HL-60/S4 treated with retinoic acid at 250 ng/mL for 4 days and 3 days (cell line): ENCODE measurements around the gene LTO1.

ENCODE experiments used
- in situ Hi-C: fragments of 300-500 bp; cut with MboI; formaldehyde crosslinking; loops from 2 replicates; pipeline ENCODE4 v1.7.0; 2022; ENCODE audit warnings: low sequenced_read_pairs

Gene LTO1

DNA sequence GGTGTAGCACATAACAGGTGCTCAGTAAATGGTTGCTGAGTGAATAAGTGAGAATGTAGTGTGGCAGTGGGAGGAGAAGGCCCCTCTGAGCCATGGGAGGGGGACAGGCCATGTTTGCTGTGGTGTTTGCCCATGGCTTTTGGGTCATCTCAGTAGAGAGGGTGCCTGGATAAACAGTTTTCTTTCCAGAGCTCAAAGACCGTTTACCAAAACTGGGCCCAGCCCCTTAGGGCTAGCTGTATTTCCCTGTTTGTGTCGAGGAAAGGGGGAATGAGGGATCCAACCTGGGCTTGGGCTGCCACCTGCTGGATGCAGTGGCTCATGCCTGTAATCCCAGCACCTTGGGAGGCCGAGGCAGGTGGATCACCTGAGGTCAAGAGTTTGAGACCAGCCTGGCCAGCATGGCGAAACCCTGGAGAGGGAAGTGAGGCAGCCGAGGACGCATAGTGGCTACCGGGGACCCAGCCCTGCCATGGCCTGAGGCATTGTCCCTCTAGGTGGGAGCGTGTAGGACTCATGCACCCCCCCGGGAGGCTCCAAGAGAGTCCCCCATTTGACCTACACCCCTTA lies 8.7 kb upstream of the LTO1 start:
- in situ Hi-C loops, result loop anchor here (10.0 kb wide), 1 partner anchor 211 kb away; no protein-coding TSS in a partner anchor

GRCh38 chr11:69682681-69683326 lies 7.7 kb upstream of the LTO1 start:
- in situ Hi-C loops, result loop anchor here (10.0 kb wide), 1 partner anchor 212 kb away; no protein-coding TSS in a partner anchor

- in situ Hi-C loops, result loop anchor here (10.0 kb wide), 1 partner anchor 213 kb away; no protein-coding TSS in a partner anchor
Observed at GRCh38 chr11:69682221-69682620, 7.1 kb upstream of the LTO1 start.

- in situ Hi-C loops, result loop anchor here (10.0 kb wide), 1 partner anchor 214 kb away; no protein-coding TSS in a partner anchor
Observed at GRCh38 chr11:69680688-69681087, 5.5 kb upstream of the LTO1 start.

- in situ Hi-C loops, result no loop called here
Observed at GRCh38 chr11:69677749-69678148, 2.6 kb upstream of the LTO1 start.

GRCh38 chr11:69674267-69674885 lies 777 bp downstream of the LTO1 start:
- in situ Hi-C loops, result loop anchor here (25.0 kb wide), 1 partner anchor 1037 kb away; no protein-coding TSS in a partner anchor

DNA sequence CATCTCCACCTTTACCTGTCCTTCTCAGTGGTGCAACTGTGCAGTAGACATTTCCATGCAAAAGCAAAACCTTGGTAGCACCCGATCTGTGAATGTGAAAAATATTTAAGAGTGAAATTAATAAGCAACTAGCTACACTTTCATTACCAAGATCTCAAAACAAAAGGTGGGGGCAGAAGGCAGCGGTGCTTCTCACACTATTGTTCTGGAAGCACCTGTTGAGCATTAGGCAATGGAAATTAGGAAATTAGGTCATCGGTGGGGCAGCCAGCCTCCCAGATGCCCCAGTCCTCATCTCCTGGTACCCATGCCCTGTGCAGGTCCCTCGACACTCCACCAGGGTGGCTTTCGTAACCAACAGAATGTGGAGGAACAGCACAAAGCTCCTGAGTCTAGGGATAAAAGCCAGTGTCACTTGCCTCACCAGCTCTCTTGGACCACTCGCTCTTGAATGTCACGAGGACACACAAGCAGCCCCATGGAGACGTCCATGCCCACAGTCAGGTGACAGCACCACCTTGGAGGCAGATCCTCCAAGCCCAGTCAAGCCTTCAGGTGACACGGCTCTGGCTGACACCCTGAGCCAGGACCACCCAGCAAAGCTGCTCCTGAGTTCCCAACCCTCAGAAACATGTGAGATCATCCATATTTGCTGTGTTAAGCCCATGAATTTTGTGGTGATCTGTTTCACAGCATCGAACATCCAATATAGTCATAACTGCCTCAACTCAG lies 3.3 kb downstream of the LTO1 start:
- in situ Hi-C loops, result loop anchor here (25.0 kb wide), 1 partner anchor 1035 kb away; no protein-coding TSS in a partner anchor

- in situ Hi-C loops, result loop anchor here (25.0 kb wide), 1 partner anchor 1033 kb away; no protein-coding TSS in a partner anchor
Observed at GRCh38 chr11:69670158-69670845, 4.9 kb downstream of the LTO1 start.

DNA sequence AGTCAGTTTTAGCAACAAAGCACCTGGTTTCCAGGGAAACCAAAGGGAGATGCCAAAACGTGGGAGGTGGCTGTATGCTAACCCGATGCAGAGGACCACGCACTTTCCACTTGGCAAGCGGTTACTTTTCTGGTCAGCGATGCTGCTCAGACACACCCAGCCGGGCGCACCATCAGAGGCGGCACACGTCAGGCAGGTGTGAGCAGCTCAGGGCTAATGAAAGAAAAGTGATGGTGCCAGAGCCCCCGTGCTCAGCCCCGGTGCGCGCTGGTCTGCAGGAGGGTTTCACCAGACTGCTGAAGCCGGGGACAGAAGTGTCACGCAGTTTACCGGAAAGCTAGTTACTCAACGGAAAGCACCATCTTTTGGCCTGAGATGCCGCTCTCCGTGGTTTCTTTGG lies 5.7 kb downstream of the LTO1 start:
- in situ Hi-C loops, result loop anchor here (5.0 to 25.0 kb wide), 2 partner anchors 562 to 1032 kb away; no protein-coding TSS in a partner anchor

DNA sequence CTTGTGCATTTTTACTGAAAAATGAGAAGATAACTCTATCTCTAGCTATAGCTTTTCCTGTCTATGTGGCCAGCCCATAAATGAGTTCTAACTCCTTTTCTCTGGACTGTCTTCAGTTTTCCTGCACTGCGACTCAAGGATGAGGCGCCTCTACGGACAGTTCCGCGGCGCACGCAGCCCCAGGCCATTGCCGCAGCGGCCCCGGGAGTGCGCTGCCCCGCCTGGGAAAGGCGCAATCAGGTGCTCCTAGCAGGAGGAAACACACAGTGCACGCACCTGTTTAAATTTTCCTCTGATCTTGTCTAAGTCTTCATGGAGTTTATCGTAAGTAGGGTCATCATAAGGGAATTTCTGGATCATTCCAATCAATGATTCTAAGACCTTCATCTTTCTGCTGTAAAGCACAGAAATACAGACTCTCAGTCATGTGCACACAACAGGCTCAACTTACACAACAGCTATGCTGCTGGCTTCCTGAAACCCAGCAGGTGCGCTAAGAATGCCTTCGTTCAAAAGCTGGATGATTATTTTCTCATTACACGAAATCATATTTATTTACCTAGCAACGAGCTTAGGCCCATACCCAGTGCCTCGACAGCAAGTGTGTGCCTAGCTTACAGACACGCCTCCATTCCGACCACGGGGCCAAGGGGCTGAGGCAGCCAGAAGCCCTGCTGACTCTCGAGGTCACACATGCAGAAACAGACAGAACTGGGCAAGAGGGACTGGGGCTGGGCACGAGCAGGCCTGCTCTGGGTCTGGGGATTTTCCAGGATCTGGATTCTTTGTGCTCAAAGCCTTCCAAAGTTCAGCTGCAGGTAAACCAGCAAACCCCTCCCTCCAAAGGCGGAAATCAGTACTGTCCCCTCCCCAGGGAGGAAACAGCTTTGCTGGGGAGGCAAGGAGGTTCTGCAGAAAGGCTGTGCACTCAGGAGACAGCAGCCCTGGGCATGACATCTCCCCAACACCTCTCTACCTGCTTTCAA lies 7.2 kb downstream of the LTO1 start:
- in situ Hi-C loops, result loop anchor here (5.0 to 25.0 kb wide), 2 partner anchors 561 to 1031 kb away; no protein-coding TSS in a partner anchor

DNA sequence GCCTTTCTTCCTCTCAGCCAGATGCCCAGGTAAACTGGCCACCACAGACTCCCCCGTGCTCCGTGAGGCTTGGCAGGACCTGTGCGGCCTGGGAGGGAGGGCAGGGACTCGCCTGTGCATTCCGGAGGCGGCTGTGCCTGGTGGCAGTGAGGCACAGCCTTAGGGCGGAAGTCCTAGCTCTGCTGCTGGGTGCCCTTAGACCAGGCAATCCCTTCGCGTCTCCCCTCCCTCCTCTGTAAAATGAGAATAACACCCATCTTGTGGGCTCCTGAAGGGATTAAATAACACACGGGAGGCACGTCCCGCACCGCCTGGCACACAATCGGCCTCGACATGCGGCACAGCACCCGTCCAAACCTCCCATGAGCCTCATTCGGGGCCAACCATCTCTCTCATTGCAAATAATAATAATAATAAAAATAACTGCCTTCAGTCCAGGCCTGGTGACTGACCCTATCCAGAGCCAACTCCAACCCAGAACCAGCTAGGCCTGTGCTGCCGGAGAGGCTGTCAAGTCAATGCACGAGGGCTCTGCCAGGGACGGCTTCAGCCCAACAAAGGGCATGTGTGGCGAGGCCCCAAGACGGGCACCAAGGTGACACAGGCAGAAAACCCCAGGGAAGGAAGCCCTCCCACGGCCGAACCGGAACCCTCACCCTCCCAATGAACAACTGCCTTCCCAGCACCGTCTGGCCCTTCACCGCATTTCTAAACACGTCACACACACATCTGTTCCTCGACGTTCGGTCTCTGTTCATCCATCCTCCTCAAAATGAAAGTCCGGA lies 8.2 kb downstream of the LTO1 start:
- in situ Hi-C loops, result loop anchor here (5.0 to 25.0 kb wide), 2 partner anchors 560 to 1030 kb away; no protein-coding TSS in a partner anchor

DNA sequence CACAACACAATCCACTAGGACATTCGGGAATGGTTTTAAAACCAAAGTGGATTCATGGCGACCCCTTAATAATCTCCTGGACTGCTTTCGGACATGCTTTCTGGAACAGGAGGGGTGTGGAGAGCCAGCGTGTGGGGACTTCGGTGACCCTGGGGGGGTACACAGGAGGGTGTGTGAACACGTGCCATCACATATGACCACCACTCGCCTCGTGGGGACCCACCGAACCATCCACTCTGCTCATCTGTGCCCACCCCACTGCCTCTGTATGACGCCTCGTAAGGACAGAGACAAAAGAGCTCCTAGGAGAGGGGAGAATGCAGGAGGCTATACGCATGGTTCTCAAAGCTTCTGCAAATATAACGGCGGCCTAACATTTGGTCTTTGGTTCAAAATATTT lies 8.9 kb downstream of the LTO1 start:
- in situ Hi-C loops, result loop anchor here (5.0 to 25.0 kb wide), 2 partner anchors 559 to 1029 kb away; no protein-coding TSS in a partner anchor

DNA sequence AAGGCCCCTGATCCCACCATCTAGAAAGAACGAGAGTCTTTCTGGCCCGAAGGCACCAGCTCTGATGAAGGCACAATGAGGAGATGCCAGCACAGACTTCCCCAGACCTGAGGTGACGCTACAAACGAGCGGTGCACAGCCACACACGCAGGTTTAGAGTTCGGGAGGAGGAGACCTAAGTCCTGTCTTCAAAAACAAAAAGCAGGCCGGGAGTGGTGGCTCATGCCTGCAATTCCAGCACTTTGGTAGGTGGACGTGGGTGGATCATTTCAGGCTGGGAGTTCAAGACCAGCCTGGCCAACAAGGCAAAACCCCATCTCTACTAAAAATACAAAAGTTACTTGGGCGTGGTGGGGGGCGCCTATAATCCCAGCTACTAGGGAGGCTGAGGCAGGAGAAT lies 9.5 kb downstream of the LTO1 start:
- in situ Hi-C loops, result loop anchor here (5.0 to 25.0 kb wide), 2 partner anchors 558 to 1028 kb away; no protein-coding TSS in a partner anchor

- in situ Hi-C loops, result loop anchor here (5.0 to 25.0 kb wide), 2 partner anchors 558 to 1028 kb away; no protein-coding TSS in a partner anchor
Observed at GRCh38 chr11:69664901-69665300, 10.3 kb downstream of the LTO1 start.

DNA sequence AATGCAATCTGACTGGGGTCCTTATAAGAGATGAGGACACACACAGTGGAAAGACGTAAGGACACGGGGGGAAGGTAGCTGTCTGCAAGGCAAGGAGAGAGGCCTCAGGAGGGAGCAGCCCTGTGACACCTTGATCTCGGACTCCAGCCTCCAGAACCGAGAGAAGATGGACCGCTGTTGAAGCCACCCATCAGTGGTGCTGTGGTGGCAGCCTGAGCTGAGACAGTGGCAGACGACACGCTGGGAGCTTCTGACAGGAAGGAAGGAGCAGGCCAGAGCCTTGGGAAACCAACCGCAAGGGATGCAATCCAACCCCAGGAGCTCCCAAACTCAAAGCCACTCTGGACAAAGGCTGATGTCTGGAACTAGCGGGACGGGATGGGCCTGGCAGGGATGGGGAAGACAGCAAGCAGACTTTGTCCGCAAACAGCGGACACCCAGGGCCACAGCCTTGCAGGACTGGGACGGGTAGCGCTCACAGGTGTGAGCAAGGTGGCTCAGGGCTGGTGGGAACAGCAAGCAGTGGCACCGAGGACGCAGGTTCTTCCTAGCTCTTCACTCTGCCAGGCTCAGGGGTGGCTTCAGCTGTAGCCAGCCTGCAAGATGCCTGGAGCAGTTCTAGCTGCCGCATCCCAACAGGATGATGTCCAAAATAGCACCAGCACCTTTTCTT lies 10.9 kb downstream of the LTO1 start:
- in situ Hi-C loops, result loop anchor here (25.0 kb wide), 1 partner anchor 1027 kb away; no protein-coding TSS in a partner anchor

DNA sequence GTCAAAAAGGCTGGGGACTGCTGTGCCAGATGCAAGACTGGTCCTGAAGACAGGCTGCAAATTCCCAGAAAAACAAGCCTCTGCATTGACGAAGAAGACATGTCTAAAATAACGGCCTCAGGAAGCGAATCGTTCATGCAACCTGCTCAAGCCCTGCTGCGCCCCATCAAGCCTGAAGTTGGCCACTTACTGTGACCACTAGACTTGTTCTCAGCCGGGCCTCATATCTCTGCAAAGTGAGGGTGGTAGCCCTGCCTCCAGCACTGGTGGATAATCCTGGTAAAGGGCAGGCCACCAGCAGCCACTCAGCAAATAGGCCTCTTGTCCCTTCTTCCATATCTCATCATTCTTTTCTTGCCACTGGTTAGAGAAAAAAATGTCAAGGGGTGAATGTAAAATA lies 11.8 kb downstream of the LTO1 start:
- in situ Hi-C loops, result loop anchor here (25.0 kb wide), 1 partner anchor 1026 kb away; no protein-coding TSS in a partner anchor

DNA sequence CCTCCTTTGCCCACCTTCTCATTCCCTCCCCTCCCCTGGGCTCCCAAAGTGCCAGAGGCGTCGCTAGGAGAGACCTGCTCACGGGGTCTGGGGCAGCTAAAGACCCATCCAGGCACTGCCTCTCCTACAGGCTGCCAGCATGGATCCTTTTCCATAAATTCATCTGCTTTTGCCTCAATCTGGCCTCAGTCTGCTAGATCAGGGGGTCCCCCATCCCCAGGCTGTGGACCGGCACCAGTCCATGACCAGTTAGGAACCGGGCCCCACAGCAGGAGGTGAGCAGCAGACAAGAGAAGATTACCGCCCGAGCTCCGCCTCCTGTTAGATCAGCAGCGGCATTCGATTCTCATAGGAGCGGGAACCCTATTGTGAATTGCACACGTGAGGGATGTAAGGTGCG lies 12.3 kb downstream of the LTO1 start:
- in situ Hi-C loops, result loop anchor here (25.0 kb wide), 1 partner anchor 1026 kb away; no protein-coding TSS in a partner anchor
